Dermis microvascular lymphatic vessel endothelial cell (primary cell): ENCODE measurements around the gene LLCFC1. TPM values are rescaled to one million over a fixed set of nuclear protein-coding genes. Genes with fewer than 3 reads are reported as not detected.
"Not testable (repeated sequence)": the region's sequence is repeated elsewhere in the genome, so short reads cannot be mapped to it uniquely, and the experiment has no call there.

Experiments used
- DNase-seq, 2 donors: peaks; one replicate each; pipeline versions ENCODE4 v3.0.0 to v3.0.0-alpha.2; 2010; ENCODE audit warnings: low read depth in 2 of 2
- total RNA-seq: library from RNA; depleted of rRNA; stranded (reverse); fragments of >200 nt; gene quantifications from 2 replicates; pipeline ENCODE4 v1.2.1, GENCODE V29; 2014

LLCFC1 gene
- total RNA-seq, 1 donor from 2014 or later, result not detected

DNA sequence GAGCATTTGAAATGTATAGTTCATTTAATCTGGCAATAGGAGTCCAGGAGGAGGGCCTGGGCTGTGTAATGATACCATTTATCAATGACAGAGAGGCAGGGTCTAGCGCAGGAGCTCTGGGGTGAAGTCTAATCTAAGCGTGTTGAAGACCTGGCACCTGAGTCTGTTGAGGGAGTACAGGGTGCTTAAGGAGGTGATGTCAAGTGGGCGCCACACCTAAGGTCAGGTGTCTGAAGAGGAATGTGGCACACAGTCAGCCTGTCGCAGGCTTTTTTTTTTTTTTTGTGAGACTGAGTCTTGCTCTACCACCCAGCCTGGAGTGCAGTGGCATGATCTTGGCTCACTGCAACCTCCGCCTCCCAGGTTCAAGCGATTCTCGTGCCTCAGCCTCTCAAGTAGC, 2.3 kb downstream of the LLCFC1 start:
- DNase-seq, result no peak

DNA sequence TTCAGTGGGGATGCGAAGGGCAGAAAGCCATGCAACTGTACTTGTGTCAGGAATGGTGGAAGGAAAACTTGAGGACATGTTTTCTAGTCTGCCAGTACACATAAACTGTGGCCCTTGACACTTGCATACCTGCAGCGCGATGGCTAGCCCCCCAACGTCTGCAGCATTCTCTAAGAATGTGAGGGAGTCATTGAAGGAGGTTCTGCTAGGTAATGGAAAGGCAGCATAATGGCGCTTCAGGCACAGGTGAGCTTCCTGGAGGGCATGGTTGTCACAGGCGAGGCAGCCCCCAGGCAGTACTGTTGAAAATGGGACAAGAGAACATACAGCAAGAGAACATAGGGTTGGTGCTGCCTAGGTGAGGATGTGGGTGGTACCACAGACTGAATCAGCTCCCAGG, 3.5 kb downstream of the LLCFC1 start:
- DNase-seq, result no peak

DNA sequence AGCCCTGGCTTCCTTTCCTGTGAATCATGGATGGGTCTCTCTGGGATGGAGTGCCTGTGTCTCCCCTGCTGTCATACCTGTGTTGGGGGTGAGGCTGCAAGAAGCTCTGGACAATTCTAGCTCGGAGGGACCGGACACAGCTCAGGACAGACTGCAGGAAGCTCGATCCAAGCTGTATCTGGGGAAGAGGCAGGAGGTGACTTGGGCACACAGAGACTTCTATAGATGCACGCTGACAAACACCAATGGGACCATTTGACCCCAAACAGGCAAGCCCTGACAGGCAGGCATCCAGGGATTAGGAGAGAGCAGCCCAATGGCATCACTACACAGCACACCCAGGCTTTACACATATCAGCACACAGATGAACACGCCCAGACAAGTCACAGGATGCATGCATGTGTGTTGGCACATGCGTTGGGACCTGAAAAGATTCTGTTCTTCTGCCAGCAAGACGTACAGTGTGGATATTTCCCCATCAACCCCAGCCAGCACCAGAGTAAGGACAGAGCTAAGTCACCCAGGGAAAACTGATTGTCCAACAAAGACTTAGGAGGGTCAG, 4.5 kb downstream of the LLCFC1 start:
- no peak for DNase-seq

DNA sequence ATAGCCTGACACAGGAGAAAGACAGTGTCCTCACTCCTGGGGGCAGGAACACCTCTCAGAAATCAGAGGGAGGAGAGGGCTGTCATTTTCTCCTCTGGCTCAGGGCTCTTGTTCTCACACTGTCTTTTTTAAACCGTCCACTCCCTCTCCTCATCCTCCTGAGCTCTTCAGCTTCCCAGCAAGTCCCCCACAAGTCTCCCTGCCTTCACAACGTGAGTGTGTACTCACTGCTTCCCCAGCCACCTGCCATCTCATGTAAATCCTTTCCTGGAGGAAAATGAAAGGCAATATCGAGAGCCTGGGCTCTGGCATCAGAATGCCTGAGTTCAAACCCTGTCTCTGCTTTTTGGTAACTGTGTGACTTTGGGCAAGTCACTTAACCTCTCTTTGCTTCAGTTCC, 5.7 kb downstream of the LLCFC1 start:
- no peak for DNase-seq

DNA sequence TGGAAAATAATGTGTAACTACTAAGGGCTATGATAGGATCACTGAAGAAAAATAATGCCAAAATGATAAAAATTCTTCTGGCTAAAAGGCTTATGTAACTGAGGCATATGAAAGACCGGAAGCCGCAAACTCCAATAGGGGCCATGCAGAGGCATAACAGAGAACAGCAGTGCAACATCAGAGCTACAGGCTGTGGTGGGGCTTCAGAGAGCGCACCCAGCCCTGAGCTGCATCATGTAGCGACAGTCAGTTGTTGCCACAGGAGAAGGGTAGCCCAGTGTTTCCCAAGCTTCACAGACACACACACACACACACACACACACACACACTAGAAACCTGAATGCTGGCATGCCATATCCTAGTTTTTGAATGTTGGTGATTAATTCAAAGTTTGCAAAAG, 9.3 kb downstream of the LLCFC1 start:
- DNase-seq, result no peak

DNA sequence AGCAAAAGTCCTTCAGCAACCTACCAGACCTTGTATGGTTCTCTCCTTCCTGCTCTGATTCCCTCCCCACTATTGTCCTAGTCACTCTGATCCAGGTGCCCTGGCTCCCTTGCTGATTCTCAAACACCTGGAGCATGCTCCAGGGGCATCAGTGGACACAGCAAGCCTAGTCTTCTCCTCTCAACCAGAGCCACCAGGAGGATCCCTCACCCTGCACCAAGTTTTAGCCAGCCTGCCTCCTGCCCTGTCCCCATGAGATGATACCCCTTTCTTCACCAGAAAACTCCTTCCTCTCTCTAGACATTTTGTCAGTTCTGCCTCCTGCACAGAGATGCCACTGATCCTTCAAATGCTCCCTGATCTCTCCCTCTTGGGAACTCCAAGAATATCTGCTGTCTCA, 11.0 kb downstream of the LLCFC1 start:
- DNase-seq, result no peak

DNA sequence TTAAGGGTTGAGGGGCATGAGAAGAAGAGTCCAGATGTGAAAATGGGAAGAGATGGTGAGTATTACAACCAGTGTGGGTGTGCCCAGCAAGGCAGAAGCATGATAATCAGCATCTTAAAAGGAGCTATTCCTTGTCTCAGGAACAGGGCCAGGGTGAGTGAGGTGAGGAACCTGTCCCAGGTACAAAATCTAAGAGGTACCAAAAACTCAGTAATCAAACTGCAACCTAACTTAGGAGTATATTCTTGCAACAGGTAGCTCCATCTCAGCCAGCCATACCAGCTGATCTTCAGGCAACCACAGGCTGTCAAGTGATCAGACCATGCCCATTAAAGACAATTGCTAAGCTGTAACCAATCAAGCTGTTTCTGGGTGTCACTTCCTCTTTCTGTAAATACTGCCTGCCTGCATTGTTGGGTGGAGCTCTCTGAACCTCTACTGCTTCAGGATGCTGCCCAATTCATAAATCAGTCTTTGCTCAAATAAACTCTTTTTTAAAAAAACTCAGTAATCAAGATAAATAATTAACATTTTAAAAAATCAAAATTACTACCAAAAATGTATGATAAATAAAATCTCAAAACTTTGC, 15.5 kb downstream of the LLCFC1 start:
- no peak for DNase-seq

DNA sequence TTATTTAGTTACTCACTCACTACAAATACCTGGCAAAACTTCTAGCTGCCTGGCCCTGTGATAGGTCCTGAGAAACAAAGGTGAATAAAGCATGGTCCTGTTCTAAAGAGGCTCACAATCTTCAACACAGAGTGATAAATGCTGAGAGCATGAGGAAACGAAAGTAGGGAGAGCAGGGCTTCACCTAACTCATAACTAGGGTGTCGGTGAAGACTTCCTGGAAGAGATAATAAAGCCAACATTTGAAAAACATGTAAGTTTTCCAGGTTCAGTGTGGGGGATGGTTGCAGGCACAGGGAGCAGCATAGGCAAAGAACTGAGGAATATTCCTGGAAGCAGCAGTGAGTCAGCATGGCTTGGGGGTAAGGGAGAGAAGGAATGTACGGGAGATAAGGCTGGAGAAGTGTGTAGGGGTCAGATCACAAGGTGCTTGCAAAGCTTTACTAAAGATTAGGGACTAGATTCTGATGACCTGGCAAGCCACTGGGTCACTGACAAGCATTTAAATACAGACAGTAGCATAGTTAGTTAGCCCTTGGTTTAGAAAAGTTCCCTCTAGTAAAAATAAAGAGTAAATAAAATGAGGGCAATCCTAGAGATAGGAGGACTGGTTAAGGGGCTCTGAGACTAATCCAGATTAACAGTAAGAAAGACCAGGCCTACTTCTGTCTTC, 17.8 kb downstream of the LLCFC1 start:
- no peak for DNase-seq

DNA sequence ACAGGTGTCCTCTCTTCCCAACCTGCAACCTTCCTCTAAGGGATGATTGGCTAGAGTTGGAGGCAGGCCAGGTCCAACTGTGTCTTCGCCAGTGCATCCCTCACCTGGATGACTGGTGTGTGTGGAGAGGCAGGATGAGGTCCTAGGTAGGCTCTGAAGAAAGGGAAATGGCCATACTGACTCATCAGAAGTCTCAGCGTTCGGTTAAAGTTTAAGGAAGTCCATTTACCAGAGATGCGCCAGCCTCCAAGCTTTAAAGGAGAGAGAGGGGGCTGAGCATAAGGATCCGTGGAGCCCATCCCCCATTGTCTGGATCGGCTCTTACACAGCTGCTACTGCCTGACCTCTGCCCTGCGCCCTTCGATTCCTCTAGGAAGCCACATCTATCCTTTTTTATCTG, 18.4 kb downstream of the LLCFC1 start:
- no peak for DNase-seq

DNA sequence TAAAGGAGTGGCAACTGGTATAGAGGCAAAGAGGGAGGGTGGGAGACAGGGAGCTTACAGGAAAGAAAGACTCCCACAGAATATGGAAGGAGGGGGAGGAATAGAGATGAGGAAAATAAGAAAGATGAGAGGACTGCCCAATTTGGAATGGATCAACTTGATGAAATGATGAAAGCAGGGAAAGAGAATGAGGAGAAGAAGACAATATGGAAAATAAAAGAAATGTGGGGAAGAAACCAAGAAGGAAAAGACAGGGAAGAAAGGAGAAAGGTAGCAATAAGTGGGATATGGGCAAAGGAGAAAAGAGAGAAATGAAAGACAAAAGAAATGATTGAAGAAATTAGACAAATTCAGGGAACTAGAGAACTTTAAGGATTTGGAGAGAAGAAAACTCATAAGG, 19.9 kb downstream of the LLCFC1 start:
- DNase-seq, result no peak

DNA sequence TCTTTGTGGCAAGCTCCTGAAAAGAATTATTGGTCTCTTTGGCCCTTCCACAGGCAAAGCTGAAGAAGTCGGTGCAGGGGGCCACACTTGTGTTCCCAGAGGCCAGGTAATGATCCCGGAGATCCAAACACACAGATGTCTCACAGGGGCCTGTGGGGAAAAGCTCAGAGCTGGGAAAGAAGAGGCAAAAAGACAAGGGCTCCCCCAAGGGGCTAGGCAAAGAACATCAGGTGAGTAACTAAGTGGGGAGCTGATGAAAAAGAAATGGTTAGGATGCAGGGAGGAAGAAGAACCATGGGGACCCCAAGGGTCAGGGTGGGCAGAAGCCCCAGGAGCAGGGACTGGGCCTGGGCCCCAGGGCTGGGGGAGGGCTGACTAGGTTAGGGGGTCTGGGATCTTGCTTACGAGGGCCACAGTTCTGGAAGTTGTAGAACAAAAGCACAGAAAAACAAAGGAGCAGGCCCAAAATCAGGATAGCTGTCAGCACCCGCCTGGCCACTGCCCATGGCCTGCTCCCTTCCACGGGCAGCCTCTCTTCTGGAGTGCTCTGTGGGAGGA, 21.8 kb downstream of the LLCFC1 start:
- DNase-seq, result no peak

DNA sequence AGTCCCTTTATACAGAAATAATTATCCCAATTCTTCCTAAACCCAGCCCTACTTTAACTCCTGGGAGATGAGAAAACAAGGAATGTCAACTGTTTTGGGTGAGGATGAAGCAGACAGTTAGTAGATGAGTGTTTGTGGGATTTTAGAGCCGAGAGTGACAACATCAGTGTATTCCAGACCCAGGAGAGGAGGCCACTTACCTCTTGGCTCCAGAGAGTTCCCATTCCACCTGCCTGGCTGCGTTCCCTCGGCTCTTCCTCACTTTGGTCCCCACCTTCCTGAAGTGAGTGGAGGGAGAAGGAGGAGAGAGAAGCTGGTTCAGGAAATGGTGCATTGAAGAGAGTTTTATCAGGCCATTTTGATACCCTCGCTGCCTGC, 22.3 kb downstream of the LLCFC1 start:
- DNase-seq, result no peak

DNA sequence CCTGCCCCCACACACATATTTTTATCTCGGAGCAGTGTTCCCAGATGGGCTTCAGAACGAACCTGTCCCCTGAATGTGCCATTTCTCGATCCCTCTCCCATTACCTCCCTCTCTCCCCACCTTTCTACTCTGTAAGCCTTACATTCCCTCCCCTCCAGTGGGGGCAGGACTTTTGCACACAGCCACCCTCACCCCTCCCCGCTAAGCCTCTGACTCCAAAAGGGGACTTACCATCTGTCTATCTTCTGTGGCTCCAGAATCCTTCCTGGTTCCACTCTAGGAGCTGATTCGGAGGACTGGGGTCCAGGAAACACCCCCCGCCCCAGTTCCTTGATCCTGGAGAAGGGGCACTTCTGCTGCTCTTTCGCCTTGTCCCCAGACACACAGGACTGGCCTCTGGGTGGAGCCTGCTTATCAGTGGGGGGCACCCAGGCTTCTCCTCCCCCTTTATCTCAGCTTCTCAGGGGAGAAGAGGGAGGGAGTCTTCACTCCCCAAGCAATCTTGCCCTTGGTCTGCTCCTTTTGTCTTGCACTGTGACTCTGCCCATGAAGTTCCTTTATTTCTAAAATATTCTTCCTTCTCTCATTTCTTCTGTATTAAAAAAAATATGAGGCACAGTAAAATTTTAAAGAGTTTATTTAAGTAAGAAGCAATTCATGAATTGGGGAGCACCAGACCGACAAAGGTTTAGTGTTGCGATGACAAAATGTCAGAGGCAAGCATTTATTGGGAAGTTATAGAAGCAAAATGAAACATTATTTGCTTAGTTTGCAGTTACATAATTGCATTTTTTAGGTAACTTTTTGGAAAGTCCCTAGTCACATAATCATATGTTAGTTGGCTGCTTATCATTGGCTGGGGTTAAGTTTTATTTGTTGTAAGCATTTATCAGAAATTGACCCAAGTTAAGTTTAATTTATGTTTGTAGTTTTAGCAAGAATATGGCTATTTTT, 23.0 kb downstream of the LLCFC1 start, which contains the start of gene KEL:
Gene KEL, minus strand, starts transcription at position 391 of the 954 bp plus-strand sequence. Its CDS starts 157 bp downstream, at position 234.
- DNase-seq, result no peak

DNA sequence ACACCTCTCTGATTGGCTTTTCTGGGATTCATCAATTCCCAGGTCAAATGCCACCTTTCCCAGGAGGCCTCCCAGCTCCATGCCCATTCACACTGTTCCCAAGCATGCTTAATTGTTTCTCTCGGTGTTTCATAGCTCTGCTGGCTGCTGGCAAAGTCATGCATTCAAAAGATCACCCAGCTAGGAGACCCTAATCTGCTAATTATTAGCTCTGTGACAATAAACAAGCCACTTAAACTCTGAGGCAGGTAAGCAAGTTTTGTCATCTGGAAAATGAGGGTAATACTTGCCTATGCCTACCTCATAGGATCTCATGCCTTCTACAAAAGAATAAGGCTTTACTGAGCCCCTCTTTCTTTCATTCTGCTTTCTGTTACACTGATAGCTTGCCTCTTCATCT, 23.7 kb downstream of the LLCFC1 start:
- no peak for DNase-seq

DNA sequence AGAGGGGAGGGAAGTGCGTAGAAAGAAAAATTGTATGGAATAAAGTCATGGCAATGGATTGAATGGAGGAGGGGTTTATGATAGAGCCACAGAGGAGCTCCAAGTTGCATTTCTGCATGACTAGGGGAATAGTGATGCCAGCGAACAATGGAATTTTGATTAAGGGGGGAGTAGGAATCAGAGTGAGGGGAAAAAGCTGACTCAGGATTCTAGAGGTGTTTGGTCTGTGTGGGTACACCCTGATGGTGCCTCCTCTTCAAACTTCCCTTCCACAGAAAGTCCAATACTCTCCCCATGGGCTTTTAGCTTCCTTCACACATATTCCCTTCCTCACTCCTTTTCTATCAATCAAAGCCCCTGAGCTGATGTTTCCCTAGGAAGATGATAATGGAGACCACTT, 24.7 kb downstream of the LLCFC1 start:
- no peak for DNase-seq

DNA sequence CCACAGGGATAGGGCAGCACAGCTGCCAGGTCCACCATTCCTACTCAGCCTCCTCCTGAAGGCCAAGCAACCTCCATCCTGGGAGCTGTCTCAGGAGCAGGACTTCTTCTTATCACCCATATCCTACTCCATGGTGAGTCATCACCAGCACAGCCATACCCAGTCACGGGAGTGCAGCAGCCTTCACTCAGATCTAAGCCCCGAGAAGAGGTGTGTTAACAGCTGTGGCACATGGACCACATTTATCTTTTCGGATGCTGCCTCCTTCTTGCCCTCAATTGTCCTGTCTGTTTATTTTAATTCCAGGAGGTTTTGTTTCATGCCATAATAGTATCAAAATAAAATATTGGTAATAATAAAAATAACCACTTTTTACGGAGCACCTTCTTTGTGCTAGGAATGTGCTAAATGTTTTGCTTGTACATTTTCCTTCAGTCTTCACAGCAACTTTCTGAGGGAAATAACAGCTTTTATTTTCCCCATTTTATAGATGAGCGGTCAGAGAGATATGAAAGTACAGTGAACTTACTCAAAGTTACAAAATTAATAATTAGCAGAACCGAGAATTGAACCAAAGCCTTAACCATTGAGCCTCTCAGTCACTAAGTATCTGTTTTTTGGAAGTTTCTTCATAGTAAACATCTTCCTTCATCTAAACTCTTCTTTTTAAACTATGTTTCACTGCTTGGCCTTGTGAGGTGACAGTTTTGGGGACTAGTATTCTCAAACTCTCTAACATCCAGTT, 25.4 kb downstream of the LLCFC1 start:
- no peak for DNase-seq

DNA sequence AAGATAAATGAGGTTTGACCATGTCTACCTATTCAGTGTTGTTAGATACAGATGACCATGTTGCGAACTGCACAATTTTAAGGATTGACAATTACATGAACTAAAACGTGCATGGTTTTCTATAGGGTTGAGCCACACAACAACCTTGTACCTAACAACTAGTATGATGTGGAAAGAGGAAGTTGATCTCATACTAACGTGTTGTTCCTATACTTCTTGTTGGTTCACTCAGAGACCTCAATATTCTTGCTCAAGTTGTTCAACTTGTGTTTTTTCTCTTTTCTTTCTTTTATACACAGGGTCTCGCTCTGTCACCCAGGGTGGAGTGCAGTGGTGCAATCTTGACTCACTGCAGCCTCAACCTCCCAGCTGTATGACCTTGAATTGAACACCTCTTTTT, 28.9 kb downstream of the LLCFC1 start:
- no peak for DNase-seq

DNA sequence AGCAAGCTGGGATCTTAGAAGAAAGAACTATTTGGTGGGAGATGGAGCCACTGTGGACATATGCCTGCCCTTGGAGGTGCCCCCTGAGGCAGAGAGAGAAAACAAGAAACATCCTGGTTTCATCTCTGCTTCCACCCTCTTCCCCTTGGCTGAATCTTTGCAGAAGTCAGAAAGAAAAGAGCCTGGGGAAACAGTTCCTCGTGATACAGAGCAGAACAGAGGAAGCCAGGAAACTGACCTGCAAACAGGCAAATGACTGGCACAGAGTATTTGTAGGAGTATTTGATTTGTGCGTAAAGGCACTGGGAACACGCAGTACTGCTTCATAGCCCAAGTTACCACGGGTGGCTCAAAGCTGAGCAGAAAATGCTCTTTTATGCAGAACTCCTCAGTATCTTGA, 29.9 kb downstream of the LLCFC1 start:
- DNase-seq, result no peak

DNA sequence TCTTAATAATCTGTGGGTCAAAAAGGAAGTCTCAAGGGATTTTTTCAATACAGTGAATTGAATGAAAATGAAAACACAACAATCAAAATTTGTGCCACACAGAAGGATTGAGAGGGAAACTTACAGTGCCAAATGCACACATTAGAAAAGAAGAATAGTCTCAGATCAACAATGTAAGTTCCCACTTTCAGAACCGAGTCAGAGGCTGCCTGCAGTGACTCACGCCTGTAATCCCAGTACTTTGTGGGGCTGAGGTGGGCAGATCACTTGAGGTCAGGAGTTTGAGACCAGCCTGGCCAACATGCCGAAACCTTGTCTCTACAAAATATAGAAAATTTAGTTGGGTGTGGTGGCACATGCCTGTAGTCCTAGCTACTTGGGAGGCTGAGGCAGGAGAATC, 35.3 kb downstream of the LLCFC1 start:
- no peak for DNase-seq

DNA sequence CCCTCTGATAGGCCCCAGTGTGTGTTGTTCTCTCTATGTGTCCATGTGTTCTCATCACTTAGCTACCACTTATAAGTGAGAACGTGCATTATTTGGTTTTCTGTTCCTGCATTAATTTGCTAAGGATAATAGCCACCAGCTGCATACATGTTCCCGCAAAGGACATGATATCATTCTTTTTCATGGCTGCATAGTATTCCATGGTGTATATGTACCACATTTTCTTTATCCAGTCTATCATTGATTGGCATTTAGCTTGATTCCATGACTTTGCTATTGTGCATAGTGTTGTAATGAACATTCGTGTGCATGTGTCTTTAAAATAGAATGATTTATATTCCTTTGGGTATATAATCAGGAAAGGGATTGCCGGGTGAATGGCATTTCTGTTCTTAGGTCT, 39.1 kb downstream of the LLCFC1 start:
- DNase-seq, result not testable (repeated sequence)

DNA sequence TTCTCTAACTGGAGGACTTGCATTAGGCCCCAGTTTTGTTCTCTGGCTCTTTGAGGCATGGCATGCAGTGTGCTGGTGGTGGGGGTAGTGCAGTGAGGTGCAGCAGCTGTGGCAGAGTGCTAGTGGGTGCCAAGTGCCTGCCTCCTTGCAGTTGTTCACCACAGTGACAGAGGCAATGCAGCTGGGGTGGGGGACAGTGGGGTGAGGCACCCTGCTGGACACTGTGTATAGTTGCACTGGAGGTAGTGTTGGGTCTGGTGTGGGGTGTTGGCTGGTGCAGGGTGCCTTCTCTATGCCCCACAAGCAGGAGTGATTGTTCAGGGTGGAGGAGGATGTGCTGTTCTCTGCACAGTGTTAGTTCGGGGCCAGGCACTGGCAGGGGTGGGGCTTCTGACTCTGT, 44.5 kb downstream of the LLCFC1 start:
- no peak for DNase-seq
